Smooth muscle cell of the pulmonary artery (primary cell): ENCODE data around the gene PJVK. TPM values are rescaled to one million over a fixed set of nuclear protein-coding genes. Genes with fewer than 3 reads are reported as not detected.

Experiments
- total RNA-seq: library from RNA; depleted of rRNA; stranded (reverse); fragments of >200 nt; gene quantifications from 2 replicates; pipeline ENCODE4 v1.2.3, GENCODE V29; 2014

The PJVK gene, protein sequence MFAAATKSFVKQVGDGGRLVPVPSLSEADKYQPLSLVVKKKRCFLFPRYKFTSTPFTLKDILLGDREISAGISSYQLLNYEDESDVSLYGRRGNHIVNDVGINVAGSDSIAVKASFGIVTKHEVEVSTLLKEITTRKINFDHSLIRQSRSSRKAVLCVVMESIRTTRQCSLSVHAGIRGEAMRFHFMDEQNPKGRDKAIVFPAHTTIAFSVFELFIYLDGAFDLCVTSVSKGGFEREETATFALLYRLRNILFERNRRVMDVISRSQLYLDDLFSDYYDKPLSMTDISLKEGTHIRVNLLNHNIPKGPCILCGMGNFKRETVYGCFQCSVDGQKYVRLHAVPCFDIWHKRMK
- 1.2 and 2.5 TPM in 2 replicates for total RNA-seq

DNA sequence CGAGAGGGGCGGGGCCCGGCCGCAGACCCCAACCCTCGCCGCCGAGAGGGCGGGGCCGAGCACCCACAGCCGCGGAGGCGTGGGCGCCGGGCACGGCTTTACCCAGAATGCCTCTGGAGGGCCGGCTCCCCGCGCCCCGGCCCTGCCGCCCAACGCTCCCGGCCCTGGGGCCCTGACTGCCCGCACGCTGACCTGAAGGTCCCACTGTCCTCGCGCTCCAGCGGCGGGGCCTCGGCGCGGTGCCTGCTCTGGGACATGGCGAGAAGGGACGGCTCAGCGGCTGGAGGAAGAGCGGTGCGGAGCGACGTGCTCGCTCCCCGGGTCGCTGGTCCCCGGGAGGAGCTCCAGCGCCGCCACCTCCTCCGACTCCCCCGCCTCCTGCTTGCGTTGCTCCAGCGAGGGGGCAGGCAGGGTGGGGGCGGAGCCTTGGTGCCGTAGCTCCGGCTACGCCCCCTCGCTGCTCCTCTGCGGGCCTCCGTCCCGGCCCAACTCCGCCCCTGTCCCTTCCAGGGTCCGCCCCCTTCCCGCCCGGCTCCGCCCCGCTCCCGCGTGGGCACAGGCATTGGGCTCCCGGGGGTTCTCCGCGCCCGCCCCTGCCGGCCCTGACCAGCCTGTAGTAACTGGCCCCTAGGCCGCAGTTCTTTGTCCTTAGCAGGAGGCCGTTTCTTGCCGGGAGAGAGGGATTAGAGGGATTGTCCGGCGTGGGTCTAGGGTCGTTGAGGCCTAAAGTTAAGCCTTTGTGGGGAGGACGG lies at the start of gene PJVK, which contains the start of gene PRKRA:
TSS of gene PJVK (plus strand) at position 605 of the 752 bp plus-strand sequence. CDS start 2,032 bp downstream, outside the sequence.
TSS of gene PRKRA (minus strand) at position 402 of the 752 bp plus-strand sequence. CDS start at position 257, 145 bp downstream.

GRCh38 chr2:178478439-178479274 lies 27.5 kb downstream of the PJVK start, which contains the start of gene FKBP7:
Gene FKBP7 (minus strand): TSS chr2:178478600. CDS start chr2:178478499, 101 bp downstream.

GRCh38 chr2:178480227-178481181 lies 29.3 kb downstream of the PJVK start, which contains the start of gene PLEKHA3:
Gene PLEKHA3 (plus strand): TSS chr2:178480457. CDS start chr2:178480870, 413 bp downstream.

Other genes starting within 250 kb of the PJVK start
- 56.7 and 61.4 TPM in 2 replicates for gene PRKRA, start 203 bp upstream of the PJVK start, total RNA-seq
- 58.6 and 79.2 TPM in 2 replicates for gene FKBP7, start 27.2 kb downstream of the PJVK start, total RNA-seq
- 10.9 and 11.0 TPM in 2 replicates for gene PLEKHA3, start 29.1 kb downstream of the PJVK start, total RNA-seq